ENCODE measurements around the gene SYTL5.

Gene SYTL5

DNA sequence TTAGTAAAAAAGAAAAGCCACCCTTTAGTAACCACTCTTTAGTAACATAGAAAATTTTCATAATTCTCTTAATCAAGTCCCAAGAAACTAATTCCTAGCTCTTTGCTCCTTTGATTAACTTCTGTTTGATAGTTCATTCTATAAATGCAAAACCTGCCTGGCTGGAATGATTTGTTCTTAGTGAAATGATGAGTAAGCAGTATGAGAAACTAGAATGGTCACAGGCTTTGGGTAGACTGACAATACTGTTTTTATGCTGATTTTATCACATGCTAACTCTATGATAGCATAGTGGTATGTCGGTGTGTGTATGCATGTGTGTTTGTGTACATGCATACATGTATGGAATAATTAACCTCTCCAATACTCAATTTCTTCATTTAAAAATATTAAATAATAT lies 81.2 kb downstream of the SYTL5 start:
- no peak overlapping the region for H3K27ac ChIP-seq

DNA sequence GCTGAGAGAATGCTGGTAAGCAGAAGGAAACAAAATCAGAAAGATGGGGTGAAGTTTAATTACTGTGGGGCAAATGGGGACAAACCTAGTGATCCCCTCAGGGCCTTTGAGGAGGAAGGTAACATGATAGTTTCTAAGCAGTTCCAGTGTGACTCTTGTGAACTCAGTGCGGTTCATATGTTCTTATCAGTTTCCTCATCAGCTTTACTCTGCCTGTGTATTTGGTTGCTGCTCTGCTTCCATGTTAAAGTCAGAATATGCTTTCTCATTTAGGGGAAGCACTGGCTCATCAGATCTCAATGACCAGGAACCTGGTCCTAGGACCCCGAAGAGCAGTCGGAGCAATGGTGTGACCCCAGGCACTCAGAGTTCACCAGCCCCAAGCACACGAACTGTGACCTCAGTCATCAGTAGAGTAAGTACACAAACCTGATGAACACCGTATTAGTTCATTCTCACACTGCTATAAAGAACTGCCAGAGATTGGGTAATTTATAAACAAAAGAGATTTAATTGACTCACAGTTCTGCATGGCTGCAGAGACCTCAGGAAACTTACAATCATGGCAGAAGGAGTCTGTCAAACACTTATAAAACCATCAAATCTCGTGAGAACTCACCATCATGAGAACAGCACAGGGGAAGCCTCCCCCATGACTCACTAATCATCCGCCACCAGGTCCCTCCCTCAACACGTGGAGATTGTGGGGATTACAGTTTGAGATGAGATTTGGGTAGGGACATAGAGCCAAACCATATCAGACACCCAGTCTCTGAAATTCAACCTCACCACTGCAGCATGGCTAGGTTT lies 83.0 kb downstream of the SYTL5 start:
- H3K27ac ChIP-seq = no peak overlapping the region
- TF ChIP-seq, protein P1, sequence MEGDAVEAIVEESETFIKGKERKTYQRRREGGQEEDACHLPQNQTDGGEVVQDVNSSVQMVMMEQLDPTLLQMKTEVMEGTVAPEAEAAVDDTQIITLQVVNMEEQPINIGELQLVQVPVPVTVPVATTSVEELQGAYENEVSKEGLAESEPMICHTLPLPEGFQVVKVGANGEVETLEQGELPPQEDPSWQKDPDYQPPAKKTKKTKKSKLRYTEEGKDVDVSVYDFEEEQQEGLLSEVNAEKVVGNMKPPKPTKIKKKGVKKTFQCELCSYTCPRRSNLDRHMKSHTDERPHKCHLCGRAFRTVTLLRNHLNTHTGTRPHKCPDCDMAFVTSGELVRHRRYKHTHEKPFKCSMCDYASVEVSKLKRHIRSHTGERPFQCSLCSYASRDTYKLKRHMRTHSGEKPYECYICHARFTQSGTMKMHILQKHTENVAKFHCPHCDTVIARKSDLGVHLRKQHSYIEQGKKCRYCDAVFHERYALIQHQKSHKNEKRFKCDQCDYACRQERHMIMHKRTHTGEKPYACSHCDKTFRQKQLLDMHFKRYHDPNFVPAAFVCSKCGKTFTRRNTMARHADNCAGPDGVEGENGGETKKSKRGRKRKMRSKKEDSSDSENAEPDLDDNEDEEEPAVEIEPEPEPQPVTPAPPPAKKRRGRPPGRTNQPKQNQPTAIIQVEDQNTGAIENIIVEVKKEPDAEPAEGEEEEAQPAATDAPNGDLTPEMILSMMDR (IDR thresholded peaks at IDR 0.05) = no peak
- TF ChIP-seq ZFX (IDR thresholded peaks at IDR 0.05; ENCODE audit: borderline replicate concordance) = no peak

More for the DNA sequence above, 81.2 kb downstream of the SYTL5 start:
- TF ChIP-seq ZFX (IDR thresholded peaks at IDR 0.05; ENCODE audit: borderline replicate concordance) = no peak
- TF ChIP-seq, protein P1 (IDR thresholded peaks at IDR 0.05) = no peak

DNA sequence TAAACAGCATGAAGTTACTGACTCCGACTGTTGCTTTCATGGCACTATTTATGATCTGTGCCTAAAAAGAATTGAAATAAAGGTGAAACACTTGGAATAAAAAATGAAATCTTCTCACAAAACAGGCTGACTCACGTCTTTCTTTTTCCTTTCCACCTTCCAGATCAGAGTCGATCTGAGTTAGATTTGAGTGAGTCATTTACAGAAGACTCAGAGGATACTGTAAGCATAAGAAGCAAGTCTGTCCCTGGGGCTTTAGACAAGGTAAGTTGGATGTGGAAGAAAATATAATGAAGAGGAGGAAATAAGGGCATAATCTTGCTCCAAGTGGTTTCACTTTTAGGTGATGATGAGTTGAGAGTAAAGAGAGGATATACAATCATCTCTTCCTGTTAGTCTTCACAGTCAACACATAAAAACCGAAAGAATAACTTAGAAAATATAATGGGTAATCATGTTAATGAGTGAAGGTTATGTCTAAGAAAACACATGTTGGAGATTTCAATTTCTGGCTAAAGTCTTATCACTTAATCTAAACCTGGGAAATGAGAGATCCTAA lies 89.7 kb downstream of the SYTL5 start:
- TF ChIP-seq, protein P1 (IDR thresholded peaks at IDR 0.05) = no peak
- no peak for TF ChIP-seq ZFX (IDR thresholded peaks at IDR 0.05; ENCODE audit: borderline replicate concordance)
- H3K27ac ChIP-seq = no peak overlapping the region

DNA sequence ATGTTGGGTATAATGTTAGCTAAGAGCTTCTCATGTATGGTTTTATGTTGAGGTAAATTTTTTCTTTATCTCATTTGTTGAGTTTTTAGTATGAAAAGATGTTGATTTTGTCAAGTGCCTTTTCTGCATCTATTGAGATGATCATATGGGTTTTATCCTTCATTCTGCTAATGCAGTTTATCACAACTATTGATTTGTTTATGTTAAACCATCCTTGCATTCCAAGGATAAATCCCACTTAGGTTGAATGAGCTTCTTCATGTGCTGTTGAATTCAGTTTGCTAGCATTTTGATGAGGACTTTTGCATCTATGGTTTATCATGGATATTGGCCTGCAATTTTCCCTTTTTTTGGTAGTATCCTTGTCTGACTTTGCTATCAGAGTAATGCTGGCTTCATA lies 93.3 kb downstream of the SYTL5 start:
- no peak for TF ChIP-seq ZFX (IDR thresholded peaks at IDR 0.05; ENCODE audit: borderline replicate concordance)
- TF ChIP-seq, protein P1 (IDR thresholded peaks at IDR 0.05) = no peak
- no peak overlapping the region for H3K27ac ChIP-seq

DNA sequence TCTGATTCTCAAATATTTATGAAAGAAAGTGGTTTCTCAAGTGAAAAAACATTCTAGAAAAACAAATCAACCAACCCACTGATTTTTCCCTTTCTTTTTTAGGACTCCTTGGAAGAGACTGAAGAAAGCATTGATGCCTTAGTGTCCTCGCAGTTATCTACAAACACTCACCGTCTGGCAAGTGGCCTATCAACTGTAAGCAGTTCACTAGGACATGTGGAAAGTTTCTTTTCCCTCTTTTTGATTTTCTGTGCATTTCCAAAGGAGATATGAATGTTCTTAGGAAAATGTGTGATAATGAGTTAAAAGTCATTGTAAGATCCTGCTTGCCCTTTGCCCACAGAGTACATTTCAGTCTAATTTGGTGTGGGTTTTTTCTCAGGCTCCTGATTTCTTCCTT lies 95.9 kb downstream of the SYTL5 start:
- no peak overlapping the region for H3K27ac ChIP-seq
- no peak for TF ChIP-seq ZFX (IDR thresholded peaks at IDR 0.05; ENCODE audit: borderline replicate concordance)

DNA sequence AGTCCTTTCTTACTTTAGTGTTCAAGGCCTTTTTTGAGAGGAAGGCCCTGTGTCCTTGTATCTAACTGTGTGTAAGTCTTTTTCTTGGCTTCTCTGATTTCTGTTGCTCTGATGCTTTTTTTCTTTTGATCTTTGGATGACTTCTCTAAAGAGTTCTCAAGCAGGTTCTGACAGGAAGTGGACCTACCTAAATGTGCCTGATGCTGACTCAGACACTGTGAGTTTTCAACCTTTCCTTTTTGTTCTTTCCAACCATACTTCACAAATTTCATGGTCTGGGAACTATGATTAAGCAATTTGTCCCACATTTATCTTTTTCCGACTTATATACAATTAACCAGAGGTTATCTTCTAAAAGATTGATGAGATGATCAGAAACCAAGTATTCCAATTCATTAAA lies 96.5 kb downstream of the SYTL5 start:
- no peak for TF ChIP-seq ZFX (IDR thresholded peaks at IDR 0.05; ENCODE audit: borderline replicate concordance)
- TF ChIP-seq, protein P1 (IDR thresholded peaks at IDR 0.05) = no peak
- H3K27ac ChIP-seq = no peak overlapping the region

DNA sequence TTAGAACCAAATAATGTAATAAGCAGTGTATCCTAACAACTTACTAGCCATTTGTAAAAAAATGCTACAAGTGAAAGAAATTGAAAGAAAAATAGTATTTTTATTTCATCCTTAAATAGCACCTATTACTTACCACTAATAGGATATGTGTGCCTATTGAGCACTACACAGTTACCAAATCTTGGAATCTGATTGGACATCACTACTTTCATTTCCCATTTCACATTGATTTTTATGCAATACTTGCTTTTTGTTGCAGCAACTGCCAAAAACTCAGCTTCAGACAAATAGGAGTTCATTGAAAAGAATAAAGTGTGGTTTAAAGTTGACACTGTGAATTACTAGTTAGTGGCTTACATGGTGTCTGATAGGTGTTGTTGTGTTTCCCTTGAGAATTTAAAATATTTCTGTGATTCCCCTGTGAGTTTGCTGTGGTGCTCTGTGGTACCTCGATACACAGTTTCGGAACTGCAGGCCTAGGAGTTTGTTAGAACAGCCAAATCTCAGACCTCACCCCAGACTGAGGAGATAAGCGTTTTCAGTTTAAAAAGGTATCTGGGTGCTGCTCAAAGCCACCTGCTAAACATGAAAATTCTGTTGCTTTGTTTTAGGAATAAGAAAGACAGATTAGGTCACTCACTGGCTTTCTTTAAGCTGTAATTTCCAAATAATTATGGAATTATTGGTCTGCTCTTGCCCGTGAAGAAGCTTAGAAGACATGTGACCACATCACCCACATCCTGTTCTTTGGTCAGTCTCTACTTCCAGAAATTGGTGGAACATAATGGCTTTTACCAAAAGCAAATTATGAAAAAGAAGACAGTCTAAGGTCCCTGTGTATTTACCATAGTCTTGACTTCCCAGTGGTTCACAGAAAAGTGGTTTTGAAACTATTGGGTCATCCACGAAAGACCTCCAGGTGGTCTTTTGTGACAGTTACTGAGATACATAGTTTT lies 97.8 kb downstream of the SYTL5 start:
- no peak overlapping the region for H3K27ac ChIP-seq
- no peak for TF ChIP-seq ZFX (IDR thresholded peaks at IDR 0.05; ENCODE audit: borderline replicate concordance)
- TF ChIP-seq, protein P1 (IDR thresholded peaks at IDR 0.05) = no peak
